Stomach smooth muscle (tissue), 2 donors: Measurements from ENCODE around the gene ATXN3.

Experiments
- H3K27ac ChIP-seq: one replicate; pipeline ENCODE4 v1.7.0; 2013; ENCODE audit warnings: mild to moderate bottlenecking, low read length, inconsistent platforms
- H3K27me3 ChIP-seq, 2 donors: one replicate each; pipeline ENCODE4 v1.7.0; 2013; ENCODE audit warnings: low read length in 2 of 2; ENCODE audit not compliant: insufficient read depth in 2 of 2, control insufficient read depth in 1 of 2
- H3K36me3 ChIP-seq, 2 donors: one replicate each; pipeline ENCODE4 v1.7.0; 2013; ENCODE audit warnings: low read length in 2 of 2; ENCODE audit not compliant: control insufficient read depth in 2 of 2, insufficient read depth in 2 of 2
- H3K4me1 ChIP-seq: one replicate; pipeline ENCODE4 v1.7.0; 2013; ENCODE audit warnings: low read length; ENCODE audit not compliant: control insufficient read depth, insufficient read depth
- H3K4me3 ChIP-seq, 2 donors: one replicate each; pipeline ENCODE4 v1.7.0; 2013; ENCODE audit warnings: low read length in 2 of 2
- H3K9ac ChIP-seq, 2 donors: one replicate each; pipeline ENCODE4 v1.7.0; 2013; ENCODE audit warnings: low read length in 2 of 2, mild to moderate bottlenecking in 1 of 2
- H3K9me3 ChIP-seq, 2 donors: one replicate each; pipeline ENCODE4 v1.7.0; 2013; ENCODE audit warnings: low read length in 2 of 2; ENCODE audit not compliant: control insufficient read depth in 2 of 2
- donor health status: healthy.
- donor health status: Pancreatic carcinoma.

Gene ATXN3

DNA sequence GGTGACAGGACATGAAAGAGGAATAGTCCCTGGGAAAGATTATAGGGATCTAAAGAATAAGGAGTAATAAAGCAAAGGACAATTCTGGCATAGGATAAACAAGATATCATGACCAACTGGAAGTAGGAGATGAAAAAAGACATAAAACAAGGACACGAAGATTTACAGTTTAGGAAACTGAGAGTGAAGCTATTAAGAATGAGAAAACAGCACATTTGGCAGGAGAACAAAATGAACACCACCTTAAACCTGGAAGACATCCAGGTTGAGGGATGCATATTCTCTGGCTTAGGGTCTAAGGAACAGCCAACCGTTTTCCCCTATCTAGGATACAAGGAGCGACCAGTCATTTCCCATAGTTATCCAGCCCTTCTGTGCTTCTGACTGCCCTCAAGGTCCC, 68.4 kb downstream of the ATXN3 start:
- peaks cover 15% of the 10 kb centered on the region for H3K4me1 ChIP-seq
- H3K9me3 ChIP-seq, result no peaks in the 10 kb centered on the region
- H3K4me3 ChIP-seq, result peak overlapping the region; percentile 27 to 57
- no peaks in the 10 kb centered on the region for H3K27me3 ChIP-seq
- H3K27ac ChIP-seq, result no peak overlapping the region
- H3K36me3 ChIP-seq, result peaks cover 0 to 2% of the 10 kb centered on the region in 2 donors
- no peak overlapping the region for H3K9ac ChIP-seq

- H3K36me3 ChIP-seq, result peaks cover 0 to 5% of the 10 kb centered on the region in 2 donors
- H3K4me1 ChIP-seq, result peaks cover 15% of the 10 kb centered on the region
- no peaks in the 10 kb centered on the region for H3K27me3 ChIP-seq
- no peak overlapping the region for H3K9ac ChIP-seq
- H3K4me3 ChIP-seq, result no peak overlapping the region
- H3K27ac ChIP-seq, result no peak overlapping the region
- H3K9me3 ChIP-seq, result no peaks in the 10 kb centered on the region
Observed at GRCh38 chr14:92035890-92036289, 70.5 kb downstream of the ATXN3 start.

DNA sequence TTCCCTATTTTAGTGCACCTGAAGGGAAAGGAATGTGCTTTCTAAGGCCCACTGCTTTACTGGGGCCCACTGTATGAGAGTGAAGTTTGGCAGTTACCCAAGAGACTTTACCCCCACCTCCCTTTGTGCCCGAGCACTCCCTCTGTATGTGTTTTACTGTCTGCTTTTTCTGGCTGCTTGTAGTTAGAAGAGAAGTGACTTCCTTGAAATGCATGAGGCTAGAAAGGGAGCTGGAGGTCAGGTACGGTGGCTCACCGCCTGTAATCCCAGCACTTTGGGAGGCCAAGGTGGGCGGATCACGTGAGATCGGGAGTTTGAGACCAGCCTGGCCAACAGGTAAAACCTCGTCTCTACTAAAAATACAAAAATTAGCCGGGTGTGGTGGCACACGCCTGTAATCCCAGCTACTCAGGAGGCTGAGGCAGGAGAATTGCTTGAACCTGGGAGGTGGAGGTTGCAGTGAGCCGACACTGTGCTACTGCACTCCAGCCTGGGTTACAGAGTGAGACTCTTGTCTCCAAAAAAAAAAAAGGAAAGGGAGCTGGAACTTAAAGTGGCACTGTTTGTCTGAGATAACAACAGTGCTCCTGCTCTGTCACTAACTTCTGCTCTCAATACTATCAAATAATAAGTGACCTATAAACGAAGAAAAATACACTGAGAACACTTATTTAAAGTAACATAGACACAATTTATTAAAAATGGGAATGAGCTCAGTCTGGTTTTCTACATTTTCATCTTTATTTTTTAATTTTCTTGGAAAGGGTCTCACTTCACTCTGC, 72.3 kb downstream of the ATXN3 start:
- peaks cover 0 to 5% of the 10 kb centered on the region in 2 donors for H3K36me3 ChIP-seq
- H3K9ac ChIP-seq, result no peak overlapping the region
- no peaks in the 10 kb centered on the region for H3K27me3 ChIP-seq
- no peak overlapping the region for H3K4me3 ChIP-seq
- no peak overlapping the region for H3K27ac ChIP-seq
- H3K4me1 ChIP-seq, result peaks cover 11% of the 10 kb centered on the region
- H3K9me3 ChIP-seq, result no peaks in the 10 kb centered on the region

GRCh38 chr14:92033433-92033832, 72.9 kb downstream of the ATXN3 start:
- H3K36me3 ChIP-seq, result peaks cover 0 to 5% of the 10 kb centered on the region in 2 donors

GRCh38 chr14:92026548-92027190, 79.7 kb downstream of the ATXN3 start:
- H3K36me3 ChIP-seq, result peaks cover 7 to 9% of the 10 kb centered on the region in 2 donors
- H3K4me3 ChIP-seq, result no peak overlapping the region
- no peaks in the 10 kb centered on the region for H3K4me1 ChIP-seq

More at GRCh38 chr14:92033433-92033832, 72.9 kb downstream of the ATXN3 start:
- H3K27me3 ChIP-seq, result no peaks in the 10 kb centered on the region
- H3K27ac ChIP-seq, result no peak overlapping the region
- H3K4me3 ChIP-seq, result no peak overlapping the region
- H3K9ac ChIP-seq, result no peak overlapping the region
- H3K4me1 ChIP-seq, result peaks cover 10% of the 10 kb centered on the region
- no peaks in the 10 kb centered on the region for H3K9me3 ChIP-seq

GRCh38 chr14:92022036-92022435, 84.3 kb downstream of the ATXN3 start:
- Histone ChIP-seq H3K27me3 (no peaks in the 10 kb centered on the region), H3K4me1 (no peaks in the 10 kb centered on the region), H3K9me3 (no peaks in the 10 kb centered on the region), H3K9ac (no peak overlapping the region), H3K4me3 (no peak overlapping the region), H3K36me3 (peaks cover 12 to 14% of the 10 kb centered on the region in 2 donors), H3K27ac (no peak overlapping the region)

More at GRCh38 chr14:92026548-92027190, 79.7 kb downstream of the ATXN3 start:
- Histone ChIP-seq H3K27ac (no peak overlapping the region), H3K27me3 (no peaks in the 10 kb centered on the region), H3K9ac (no peak overlapping the region), H3K9me3 (no peaks in the 10 kb centered on the region)

GRCh38 chr14:92021523-92021922, 84.9 kb downstream of the ATXN3 start:
- peaks cover 11 to 14% of the 10 kb centered on the region in 2 donors for H3K36me3 ChIP-seq
- no peaks in the 10 kb centered on the region for H3K4me1 ChIP-seq
- no peaks in the 10 kb centered on the region for H3K27me3 ChIP-seq
- no peaks in the 10 kb centered on the region for H3K9me3 ChIP-seq
- H3K4me3 ChIP-seq, result no peak overlapping the region
- H3K27ac ChIP-seq, result no peak overlapping the region
- no peak overlapping the region for H3K9ac ChIP-seq

GRCh38 chr14:92014040-92014439, 92.3 kb downstream of the ATXN3 start:
- no peak overlapping the region for H3K9ac ChIP-seq
- no peak overlapping the region for H3K4me3 ChIP-seq
- H3K27me3 ChIP-seq, result no peaks in the 10 kb centered on the region
- no peaks in the 10 kb centered on the region for H3K4me1 ChIP-seq
- H3K36me3 ChIP-seq, result peaks cover 18 to 31% of the 10 kb centered on the region in 2 donors
- H3K27ac ChIP-seq, result no peak overlapping the region
- no peaks in the 10 kb centered on the region for H3K9me3 ChIP-seq

GRCh38 chr14:92012121-92012748, 94.1 kb downstream of the ATXN3 start:
- H3K27me3 ChIP-seq, result no peaks in the 10 kb centered on the region
- no peak overlapping the region for H3K27ac ChIP-seq
- no peak overlapping the region for H3K9ac ChIP-seq
- no peaks in the 10 kb centered on the region for H3K4me1 ChIP-seq
- H3K36me3 ChIP-seq, result peaks cover 14 to 35% of the 10 kb centered on the region in 2 donors
- no peak overlapping the region for H3K4me3 ChIP-seq
- no peaks in the 10 kb centered on the region for H3K9me3 ChIP-seq

GRCh38 chr14:92010644-92011043, 95.7 kb downstream of the ATXN3 start:
- no peaks in the 10 kb centered on the region for H3K9me3 ChIP-seq
- H3K27ac ChIP-seq, result no peak overlapping the region
- no peaks in the 10 kb centered on the region for H3K4me1 ChIP-seq
- no peak overlapping the region for H3K9ac ChIP-seq
- H3K4me3 ChIP-seq, result no peak overlapping the region
- H3K36me3 ChIP-seq, result peaks cover 10 to 34% of the 10 kb centered on the region in 2 donors
- H3K27me3 ChIP-seq, result no peaks in the 10 kb centered on the region
